ENCODE measurements around the gene DCAF4L1.

GRCh38 chr4:41957634-41958033, 23.9 kb upstream of the DCAF4L1 start:
- TF ChIP-seq CTCF (IDR thresholded peaks at IDR 0.05): no peak
- no peak for TF ChIP-seq POLR2A (IDR thresholded peaks at IDR 0.05)
